Measurements from ENCODE around the gene POLR3GL.
"Not testable (repeated sequence)": the region's sequence is repeated elsewhere in the genome, so short reads cannot be mapped to it uniquely, and the experiment has no call there.

Gene POLR3GL

DNA sequence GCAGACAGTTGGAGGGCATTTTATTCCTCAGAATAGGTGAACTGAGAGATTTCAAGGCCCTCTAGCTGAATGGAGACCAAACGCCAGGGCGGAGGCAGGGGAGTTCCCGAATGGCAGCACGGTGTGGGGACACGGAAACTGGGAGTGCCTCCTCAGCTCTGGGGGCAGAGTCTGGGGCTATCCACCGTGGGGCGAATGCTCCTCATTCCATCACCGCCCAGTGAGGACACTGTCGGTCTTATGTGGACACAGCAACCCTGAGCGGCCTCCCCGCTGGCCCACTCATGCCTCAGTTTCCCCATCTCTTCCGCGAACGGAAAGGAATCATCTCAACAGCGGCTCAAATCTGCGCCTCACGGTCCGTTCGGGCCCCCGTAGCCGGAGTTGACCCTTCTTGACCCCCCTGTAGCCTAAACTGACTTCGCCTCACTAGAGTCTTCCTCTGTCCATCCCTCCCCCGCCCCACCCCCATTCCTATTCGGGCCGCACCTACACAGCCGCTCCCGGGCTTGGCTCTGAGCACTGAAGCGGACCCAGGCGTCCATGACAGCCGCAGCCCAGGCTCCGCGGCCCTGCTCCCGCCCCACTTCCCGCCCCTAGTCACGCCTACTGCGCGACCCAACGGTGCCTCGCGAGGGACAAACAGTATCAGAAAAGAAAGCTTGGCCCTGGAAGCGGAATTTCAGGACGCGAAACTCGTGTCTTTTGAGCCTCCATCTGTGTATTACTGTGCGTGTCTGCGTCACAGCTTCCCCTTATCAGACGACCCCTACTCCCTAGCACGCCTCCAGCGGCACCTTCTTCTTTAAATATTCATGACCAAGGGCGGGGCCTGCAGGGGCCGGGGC is 46.1 kb upstream of the POLR3GL start, which contains the start of gene PEX11B:
Gene PEX11B (minus strand): TSS at position 574 of the 848 bp plus-strand sequence. CDS start 29 bp downstream, at position 545.
- Histone ChIP-seq H4K8ac (ENCODE audit: low read length) (peak within 1 kb of the TSS; percentile 95), H3K27me3 (ENCODE audit: control insufficient read depth in 1 of 2, insufficient read depth in 1 of 2, low read length in 2 of 2) (no peaks in the 10 kb centered on the region), H3K9ac (ENCODE audit: low read length) (peak within 1 kb of the TSS; percentile 95), H3K9me3 (ENCODE audit: control insufficient read depth, low read length) (no peaks in the 10 kb centered on the region), H4K91ac (ENCODE audit: low read length) (peak within 1 kb of the TSS; percentile 82), H2BK120ac (ENCODE audit: low read depth, low read length) (peak within 1 kb of the TSS; percentile 54), H2BK12ac (ENCODE audit: low read length in 2 of 2) (peak within 1 kb of the TSS; percentile 25 to 59), H3K23ac (ENCODE audit: low read length in 2 of 2) (peak within 1 kb of the TSS in 1 of 2 experiments; percentile 98), H2BK5ac (ENCODE audit: low read depth, low read length, poor library complexity, severe bottlenecking) (peak within 1 kb of the TSS; percentile 86), H2BK15ac (ENCODE audit: low read depth, poor library complexity, severe bottlenecking) (peak within 1 kb of the TSS; percentile 19), H3K4me3 (ENCODE audit: insufficient read depth in 1 of 2, low read depth in 1 of 2, low read length in 2 of 2) (peak within 1 kb of the TSS; percentile 90 to 98), H3K4ac (ENCODE audit: low read depth in 1 of 2, low read length in 2 of 2) (peak within 1 kb of the TSS; percentile 93 to 96), H2AFZ (ENCODE audit: low read depth, low read length) (peak within 1 kb of the TSS; percentile 96), H3K36me3 (ENCODE audit: control insufficient read depth in 1 of 2, insufficient read depth in 2 of 2, low read depth in 1 of 2, low read length in 2 of 2) (peaks cover 3 to 40% of the 10 kb centered on the region in 2 experiments), H3K4me1 (ENCODE audit: control insufficient read depth, insufficient read depth, low read depth, low read length) (peaks cover 19% of the 10 kb centered on the region), H3K4me2 (ENCODE audit: low read length, poor library complexity, severe bottlenecking) (peak within 1 kb of the TSS; percentile 92), H3K14ac (ENCODE audit: low read length in 2 of 2) (peak within 1 kb of the TSS in 1 of 2 experiments; percentile 99), H3K18ac (ENCODE audit: low read depth in 1 of 2, low read length in 2 of 2) (peak within 1 kb of the TSS; percentile 97 to 98), H3K27ac (ENCODE audit: low read length, poor library complexity, severe bottlenecking) (peak within 1 kb of the TSS; percentile 98), H3K79me1 (replicated peaks; ENCODE audit: low read length, poor library complexity, severe bottlenecking) (peaks cover 12% of the 10 kb centered on the region), H2AK5ac (ENCODE audit: low read length, severe bottlenecking) (peak within 1 kb of the TSS; percentile 63)
- 2% methylated on average over 51 of the region's 51 CpGs for WGBS
- DNase-seq = peak; percentile 92

DNA sequence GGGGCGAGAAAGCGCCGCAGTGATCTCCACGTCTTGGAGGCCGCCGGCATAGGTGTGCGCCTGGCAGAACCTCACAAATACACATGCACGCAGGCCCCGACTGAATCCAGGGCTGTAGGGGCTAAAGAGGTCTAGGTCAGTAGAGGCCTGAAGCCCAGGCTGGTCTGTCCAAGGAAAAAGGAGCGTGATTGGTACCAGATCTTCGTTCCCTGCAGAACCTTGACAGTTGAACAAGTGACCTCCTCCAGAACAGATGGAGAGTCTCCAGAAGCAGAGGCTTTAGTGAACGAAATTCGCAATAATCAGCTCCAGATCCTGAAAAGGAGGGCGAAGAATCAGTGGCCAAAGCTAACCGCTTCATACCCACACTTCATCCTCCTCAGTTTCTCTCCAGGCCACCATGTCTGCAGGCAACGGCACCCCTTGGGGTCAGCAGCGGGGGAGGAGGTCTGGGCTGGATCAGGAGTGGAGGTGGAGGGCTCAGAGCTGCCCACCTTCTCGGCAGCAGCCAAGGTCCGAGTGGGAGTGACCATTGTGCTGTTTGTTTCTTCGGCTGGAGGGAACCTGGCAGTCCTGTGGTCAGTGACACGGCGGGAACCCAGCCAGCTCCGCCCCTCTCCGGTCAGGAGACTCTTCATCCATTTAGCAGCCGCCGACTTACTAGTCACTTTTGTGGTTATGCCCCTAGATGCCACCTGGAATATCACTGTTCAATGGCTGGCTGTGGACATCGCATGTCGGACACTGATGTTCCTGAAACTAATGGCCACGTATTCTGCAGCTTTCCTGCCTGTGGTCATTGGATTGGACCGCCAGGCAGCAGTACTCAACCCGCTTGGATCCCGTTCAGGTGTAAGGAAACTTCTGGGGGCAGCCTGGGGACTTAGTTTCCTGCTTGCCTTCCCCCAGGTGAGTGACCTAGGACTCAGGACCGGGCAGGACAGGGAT is 45.2 kb upstream of the POLR3GL start:
- Histone ChIP-seq H3K9ac (ENCODE audit: low read length) (peak overlapping the region; percentile 95), H3K23ac (ENCODE audit: low read length in 2 of 2) (no peak overlapping the region), H2BK5ac (ENCODE audit: low read depth, low read length, poor library complexity, severe bottlenecking) (no peak overlapping the region), H3K4me1 (ENCODE audit: control insufficient read depth, insufficient read depth, low read depth, low read length) (peaks cover 17% of the 10 kb centered on the region), H2BK15ac (ENCODE audit: low read depth, poor library complexity, severe bottlenecking) (no peak overlapping the region), H3K79me1 (replicated peaks; ENCODE audit: low read length, poor library complexity, severe bottlenecking) (peaks cover 13% of the 10 kb centered on the region), H2BK120ac (ENCODE audit: low read depth, low read length) (peak overlapping the region; percentile 54), H3K4me3 (ENCODE audit: insufficient read depth in 1 of 2, low read depth in 1 of 2, low read length in 2 of 2) (peak overlapping the region; percentile 90 to 98), H2BK12ac (ENCODE audit: low read length in 2 of 2) (peak overlapping the region; percentile 14 to 59), H3K14ac (ENCODE audit: low read length in 2 of 2) (no peak overlapping the region), H3K4ac (ENCODE audit: low read depth in 1 of 2, low read length in 2 of 2) (peak overlapping the region; percentile 22 to 39), H2AFZ (ENCODE audit: low read depth, low read length) (peak overlapping the region; percentile 96), H3K18ac (ENCODE audit: low read depth in 1 of 2, low read length in 2 of 2) (peak overlapping the region; percentile 79 to 97), H4K91ac (ENCODE audit: low read length) (peak overlapping the region; percentile 14), H4K8ac (ENCODE audit: low read length) (peak overlapping the region; percentile 87), H2AK5ac (ENCODE audit: low read length, severe bottlenecking) (peak overlapping the region; percentile 34), H3K36me3 (ENCODE audit: control insufficient read depth in 1 of 2, insufficient read depth in 2 of 2, low read depth in 1 of 2, low read length in 2 of 2) (peaks cover 2 to 40% of the 10 kb centered on the region in 2 experiments), H3K27me3 (ENCODE audit: control insufficient read depth in 1 of 2, insufficient read depth in 1 of 2, low read length in 2 of 2) (no peaks in the 10 kb centered on the region), H3K9me3 (ENCODE audit: control insufficient read depth, low read length) (no peaks in the 10 kb centered on the region), H3K4me2 (ENCODE audit: low read length, poor library complexity, severe bottlenecking) (peak overlapping the region; percentile 92), H3K27ac (ENCODE audit: low read length, poor library complexity, severe bottlenecking) (peak overlapping the region; percentile 98)
- WGBS = 2% methylated on average over 32 of the region's 33 CpGs
- peak; percentile 69 for DNase-seq

DNA sequence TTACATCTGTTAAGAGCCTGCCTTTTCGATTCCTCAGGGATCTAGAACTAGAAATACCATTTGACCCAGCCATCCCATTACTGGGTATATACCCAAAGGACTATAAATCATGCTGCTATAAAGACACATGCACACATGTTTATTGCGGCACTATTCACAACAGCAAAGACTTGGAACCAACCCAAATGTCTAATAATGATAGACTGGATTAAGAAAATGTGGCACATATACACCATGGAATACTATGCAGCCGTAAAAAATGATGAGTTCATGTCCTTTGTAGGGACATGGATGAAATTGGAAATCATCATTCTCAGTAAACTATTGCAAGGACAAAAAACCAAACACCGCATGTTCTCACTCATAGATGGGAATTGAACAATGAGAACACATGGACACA is 44.2 kb upstream of the POLR3GL start:
- H2BK15ac ChIP-seq (ENCODE audit: low read depth, poor library complexity, severe bottlenecking); H3K18ac ChIP-seq (ENCODE audit: low read depth in 1 of 2, low read length in 2 of 2); H4K8ac ChIP-seq (ENCODE audit: low read length); H3K27ac ChIP-seq (ENCODE audit: low read length, poor library complexity, severe bottlenecking); H2BK120ac ChIP-seq (ENCODE audit: low read depth, low read length); H4K91ac ChIP-seq (ENCODE audit: low read length); H2BK12ac ChIP-seq (ENCODE audit: low read length in 2 of 2); H3K27me3 ChIP-seq (ENCODE audit: control insufficient read depth in 1 of 2, insufficient read depth in 1 of 2, low read length in 2 of 2); H3K9me3 ChIP-seq (ENCODE audit: control insufficient read depth, low read length); H3K14ac ChIP-seq (ENCODE audit: low read length in 2 of 2); H2AK5ac ChIP-seq (ENCODE audit: low read length, severe bottlenecking); H2BK5ac ChIP-seq (ENCODE audit: low read depth, low read length, poor library complexity, severe bottlenecking); H3K23ac ChIP-seq (ENCODE audit: low read length in 2 of 2); DNase-seq; H2AFZ ChIP-seq (ENCODE audit: low read depth, low read length); H3K4ac ChIP-seq (ENCODE audit: low read depth in 1 of 2, low read length in 2 of 2); H3K4me2 ChIP-seq (ENCODE audit: low read length, poor library complexity, severe bottlenecking): not testable (repeated sequence)
- Histone ChIP-seq H3K36me3 (ENCODE audit: control insufficient read depth in 1 of 2, insufficient read depth in 2 of 2, low read depth in 1 of 2, low read length in 2 of 2) (peaks cover 2 to 32% of the 10 kb centered on the region in 2 experiments), H3K4me3 (ENCODE audit: insufficient read depth in 1 of 2, low read depth in 1 of 2, low read length in 2 of 2) (peak overlapping the region in 1 of 2 experiments; percentile 98), H3K9ac (ENCODE audit: low read length) (peak overlapping the region; percentile 95), H3K79me1 (replicated peaks; ENCODE audit: low read length, poor library complexity, severe bottlenecking) (peaks cover 13% of the 10 kb centered on the region), H3K4me1 (ENCODE audit: control insufficient read depth, insufficient read depth, low read depth, low read length) (peaks cover 17% of the 10 kb centered on the region)
- WGBS = no CpG with 5 or more reads among the region's 4 CpGs
